A549 (cell line): ENCODE data around the gene EFCAB8. TPM values are rescaled to one million over a fixed set of nuclear protein-coding genes. Genes with fewer than 3 reads are reported as not detected.

Experiments used
- ATAC-seq, 2 experiments: fragments of 200-7000 bp in 1 of 2; fragments of >200 bp in 1 of 2; cut with Nextera tagmentation in 1 of 2; cut with Tn5 transposase in 1 of 2; 3 replicates each; pipeline versions ENCODE4 v1.8.0 to v1.9.1; 2018 to 2020; ENCODE audit warnings: mild to moderate bottlenecking in 1 of 2, moderate library complexity in 1 of 2
- CTCF ChIA-PET: fragments of 300-600 bp; sonication (Branson Sonifier 250); formaldehyde crosslinking; extraction: SDS; loops from one replicate; lab custom pipeline; 2021; ENCODE audit warnings: antibody characterized with exemption, inconsistent platforms; lab: Yijun Ruan, JAX
- POLR2A ChIA-PET: fragments of 350-600 bp; formaldehyde crosslinking; extraction: SDS; loops from one replicate; lab custom pipeline; 2021; ENCODE audit warnings: antibody characterized with exemption, inconsistent platforms; lab: Yijun Ruan, JAX
- DNase-seq, 2 experiments: peaks; one replicate each; pipeline versions ENCODE4 v3.0.0 to v3.0.0-alpha.2; 2011 to 2016; ENCODE audit warnings: low read depth in 1 of 2, low spot score in 1 of 2
- FAIRE-seq: peaks from 2 replicates; lab custom pipeline; 2011; peaks lifted over from hg19 to GRCh38; lab: Jason Lieb, UNC
- H3K27ac ChIP-seq, 2 experiments: fragments of >200 bp; sonication (Bioruptor Twin); formaldehyde crosslinking; 3 replicates each; pipeline ENCODE4 v1.5.1; 2016 to 2017
- H3K4me1 ChIP-seq: fragments of >200 bp; sonication (Bioruptor Twin); formaldehyde crosslinking; 3 replicates; pipeline ENCODE4 v1.6.1; 2016
- H3K4me2 ChIP-seq: fragments of >200 bp; sonication (Bioruptor Twin); formaldehyde crosslinking; 3 replicates; pipeline ENCODE4 v1.6.1; 2016
- H3K4me3 ChIP-seq: fragments of >200 bp; sonication (Bioruptor Twin); formaldehyde crosslinking; 3 replicates; pipeline ENCODE4 v1.5.1; 2016
- H3K9me3 ChIP-seq: fragments of >200 bp; sonication (Bioruptor Twin); formaldehyde crosslinking; 3 replicates; pipeline ENCODE4 v1.6.1; 2016
- BHLHE40 ChIP-seq: IDR thresholded peaks from 2 replicates; pipeline ENCODE4 v1.6.1; 2012; ENCODE audit warnings: low read depth, low read length, inconsistent platforms
- CEBPB ChIP-seq, 2 experiments: fragments of >200 bp in 1 of 2; sonication (Bioruptor Twin) in 1 of 2; formaldehyde crosslinking in 1 of 2; IDR thresholded peaks; 2 replicates each; pipeline ENCODE4 v1.6.1; 2012 to 2016
- CHD2 ChIP-seq: fragments of 150-350 bp; IDR thresholded peaks from 2 replicates; pipeline ENCODE4 v1.6.1; 2014; ENCODE audit warnings: low read length; ENCODE audit not compliant: partially characterized antibody
- EHMT2 ChIP-seq: fragments of 200-600 bp; sonication (generic); IDR thresholded peaks from 2 replicates; pipeline ENCODE4 v1.6.1; 2016; ENCODE audit warnings: antibody characterized with exemption, low read depth, mild to moderate bottlenecking, moderate library complexity
- ESRRA ChIP-seq: fragments of 150-350 bp; IDR thresholded peaks from 2 replicates; pipeline ENCODE4 v1.6.1; 2014; ENCODE audit warnings: mild to moderate bottlenecking, low read length, borderline replicate concordance
- FOSB ChIP-seq: fragments of 250-450 bp; sonication (Bioruptor Pico); IDR thresholded peaks from 2 replicates; pipeline ENCODE4 v1.5.0; 2020; ENCODE audit warnings: mild to moderate bottlenecking, moderate library complexity
- HDAC2 ChIP-seq: fragments of 200-600 bp; sonication (generic); IDR thresholded peaks from 2 replicates; pipeline ENCODE4 v1.6.1; 2016
- HOXA7 ChIP-seq: fragments of 250-450 bp; sonication (Bioruptor Pico); IDR thresholded peaks from 2 replicates; pipeline ENCODE4 v1.5.0; 2020; ENCODE audit warnings: mild to moderate bottlenecking, moderate library complexity
- HOXB5 ChIP-seq: fragments of 250-450 bp; sonication (Bioruptor Pico); IDR thresholded peaks from 2 replicates; pipeline ENCODE4 v1.5.0; 2020; ENCODE audit warnings: mild to moderate bottlenecking, moderate library complexity
- JUN ChIP-seq, 2 experiments: fragments of >200 bp; sonication (Bioruptor Twin); formaldehyde crosslinking; IDR thresholded peaks; 2 replicates in 1 of 2; 3 replicates in 1 of 2; pipeline ENCODE4 v1.6.1; 2016 to 2017
- JUNB ChIP-seq: fragments of >200 bp; sonication (Bioruptor Twin); formaldehyde crosslinking; IDR thresholded peaks from 2 replicates; pipeline ENCODE4 v1.6.1; 2016
- MAZ ChIP-seq: fragments of 150-350 bp; IDR thresholded peaks from 2 replicates; pipeline ENCODE4 v1.6.1; 2014; ENCODE audit warnings: antibody characterized with exemption, low read depth, low read length, borderline replicate concordance
- NPAS2 ChIP-seq: fragments of 250-450 bp; sonication (Bioruptor Pico); IDR thresholded peaks from 2 replicates; pipeline ENCODE4 v1.8.0; 2022; ENCODE audit warnings: mild to moderate bottlenecking, moderate library complexity, borderline replicate concordance
- POLR2A ChIP-seq: IDR thresholded peaks from 2 replicates; pipeline ENCODE4 v1.6.1; 2012; ENCODE audit warnings: mild to moderate bottlenecking, low read length
- RAD21 ChIP-seq, 2 experiments: fragments of >200 bp in 1 of 2; sonication (Bioruptor Twin) in 1 of 2; formaldehyde crosslinking in 1 of 2; IDR thresholded peaks in 1 of 2; conservative IDR thresholded peaks in 1 of 2; 2 replicates in 1 of 2; 3 replicates in 1 of 2; pipeline ENCODE4 v1.6.1; 2012 to 2018; ENCODE audit warnings: inconsistent platforms in 1 of 2
- RARB ChIP-seq: fragments of 250-450 bp; sonication (Bioruptor Pico); IDR thresholded peaks from 2 replicates; pipeline ENCODE4 v1.8.0; 2021; ENCODE audit warnings: mild to moderate bottlenecking, moderate library complexity
- RNF2 ChIP-seq: fragments of 200-600 bp; sonication (generic); IDR thresholded peaks from 2 replicates; pipeline ENCODE4 v1.6.1; 2016; ENCODE audit warnings: low read depth, mild to moderate bottlenecking, antibody characterized with exemption, moderate library complexity, borderline replicate concordance
- SREBF2 ChIP-seq: fragments of 450-650 bp; IDR thresholded peaks from 2 replicates; pipeline ENCODE4 v1.6.1; 2014; ENCODE audit warnings: mild to moderate bottlenecking, moderate library complexity
- TP53 ChIP-seq: fragments of 250-450 bp; sonication (Bioruptor Pico); IDR thresholded peaks from 2 replicates; pipeline ENCODE4 v1.5.0; 2021; ENCODE audit warnings: mild to moderate bottlenecking, moderate library complexity
- ZC3H11A ChIP-seq: fragments of 450-650 bp; IDR thresholded peaks from 2 replicates; pipeline ENCODE4 v1.6.1; 2014; ENCODE audit warnings: antibody characterized with exemption, mild to moderate bottlenecking
- ZFP36 ChIP-seq: fragments of 450-650 bp; IDR thresholded peaks from 2 replicates; pipeline ENCODE4 v1.6.1; 2014; ENCODE audit warnings: borderline replicate concordance; ENCODE audit not compliant: partially characterized antibody
- ZSCAN20 ChIP-seq: fragments of 250-450 bp; sonication (Bioruptor Pico); IDR thresholded peaks from 2 replicates; pipeline ENCODE4 v1.8.0; 2022; ENCODE audit warnings: mild to moderate bottlenecking, moderate library complexity
- WGBS: methylation state at CpG from one replicate; pipeline ENCODE4 v1.1.6; 2017; ENCODE audit errors: missing lambda C conversion rate; 5-methylcytosine and 5-hydroxymethylcytosine counted together
- polyA plus RNA-seq, 4 experiments: library from polyadenylated mRNA; depleted of rRNA in 3 of 4; stranded (reverse); fragments of >200 nt; fragmentation: RNase III in 1 of 4; extraction: RNeasy Plus Mini Kit Qiagen cat#74134 plus additional on column Dnase treatment in 1 of 4; gene quantifications; 2 replicates in 3 of 4; 3 replicates in 1 of 4; pipeline ENCODE4 v1.2.3, GENCODE V29; 2011 to 2017
- TF ChIP-seq, protein P1 (sequence below): IDR thresholded peaks from 2 replicates; pipeline ENCODE4 v1.6.1; 2012; ENCODE audit warnings: low read depth, borderline replicate concordance
- TF ChIP-seq, protein P2 (sequence below): fragments of 450-650 bp; IDR thresholded peaks from 2 replicates; pipeline ENCODE4 v1.6.1; 2014; ENCODE audit warnings: antibody characterized with exemption
- TF ChIP-seq, protein P3 (sequence below): IDR thresholded peaks from 2 replicates; pipeline ENCODE4 v1.6.1; 2012
- TF ChIP-seq, protein P4 (sequence below): IDR thresholded peaks from 2 replicates; pipeline ENCODE4 v1.6.1; 2012

EFCAB8 gene
- polyA plus RNA-seq, 2 of the 4 experiments (the other 2 are of a cell fraction): not detected

DNA sequence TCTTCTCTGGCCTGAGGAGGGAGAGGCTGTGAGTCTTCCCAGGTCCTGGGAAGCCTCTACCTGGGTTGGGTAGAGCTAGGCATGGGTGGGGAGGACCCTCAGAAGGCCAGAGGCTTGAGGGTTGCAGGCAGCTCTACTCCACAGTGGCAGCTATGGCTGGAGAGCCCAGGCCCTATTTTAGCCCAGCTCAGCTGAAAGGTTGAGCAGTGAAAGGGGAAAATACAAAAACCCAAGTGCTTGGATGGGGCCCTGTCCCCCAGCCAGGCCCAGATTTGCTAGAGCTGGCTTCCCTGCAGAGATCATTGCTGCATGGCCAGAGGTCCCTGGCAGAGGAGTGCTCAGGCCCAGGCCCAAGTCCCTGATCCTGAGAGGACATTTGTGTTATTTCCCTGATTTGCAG, 99.9 kb downstream of the EFCAB8 start:
- H3K4me1 ChIP-seq: no peaks in the 10 kb centered on the region
- TF ChIP-seq POLR2A (no peak), CHD2 (no peak), ZFP36 (no peak), HDAC2 (no peak), TP53 (CRISPR knock-in tag) (no peak), RARB (CRISPR knock-in tag) (no peak), EHMT2 (no peak), JUN (IDR thresholded peaks at IDR 0.05) (no peak), HOXB5 (no peak), BHLHE40 (no peak), ZSCAN20 (CRISPR knock-in tag) (no peak), FOSB (CRISPR knock-in tag) (no peak), HOXA7 (CRISPR knock-in tag) (no peak), NPAS2 (CRISPR knock-in tag) (no peak), ESRRA (no peak), RAD21 (conservative IDR thresholded peaks at IDR 0.05 in 1 of 2, IDR thresholded peaks at IDR 0.05 in 1 of 2) (no peak)
- TF ChIP-seq, protein P1, sequence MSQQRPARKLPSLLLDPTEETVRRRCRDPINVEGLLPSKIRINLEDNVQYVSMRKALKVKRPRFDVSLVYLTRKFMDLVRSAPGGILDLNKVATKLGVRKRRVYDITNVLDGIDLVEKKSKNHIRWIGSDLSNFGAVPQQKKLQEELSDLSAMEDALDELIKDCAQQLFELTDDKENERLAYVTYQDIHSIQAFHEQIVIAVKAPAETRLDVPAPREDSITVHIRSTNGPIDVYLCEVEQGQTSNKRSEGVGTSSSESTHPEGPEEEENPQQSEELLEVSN: no peak
- TF ChIP-seq, protein P2, sequence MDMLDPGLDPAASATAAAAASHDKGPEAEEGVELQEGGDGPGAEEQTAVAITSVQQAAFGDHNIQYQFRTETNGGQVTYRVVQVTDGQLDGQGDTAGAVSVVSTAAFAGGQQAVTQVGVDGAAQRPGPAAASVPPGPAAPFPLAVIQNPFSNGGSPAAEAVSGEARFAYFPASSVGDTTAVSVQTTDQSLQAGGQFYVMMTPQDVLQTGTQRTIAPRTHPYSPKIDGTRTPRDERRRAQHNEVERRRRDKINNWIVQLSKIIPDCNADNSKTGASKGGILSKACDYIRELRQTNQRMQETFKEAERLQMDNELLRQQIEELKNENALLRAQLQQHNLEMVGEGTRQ: no peak
- TF ChIP-seq, protein P3, sequence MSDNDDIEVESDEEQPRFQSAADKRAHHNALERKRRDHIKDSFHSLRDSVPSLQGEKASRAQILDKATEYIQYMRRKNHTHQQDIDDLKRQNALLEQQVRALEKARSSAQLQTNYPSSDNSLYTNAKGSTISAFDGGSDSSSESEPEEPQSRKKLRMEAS: no peak
- DNase-seq (no peak), ATAC-seq (no peak), FAIRE-seq (no peak)
- no peak overlapping the region for H3K4me3 ChIP-seq
- POLR2A ChIA-PET: no interaction called here
- peaks cover 42% of the 10 kb centered on the region for H3K9me3 ChIP-seq
- CTCF ChIA-PET: interaction anchor here (1.2 kb wide), 1 partner anchor 13 kb away, joined by 4 read pairs; no protein-coding TSS in a partner anchor
- H3K27ac ChIP-seq: no peak overlapping the region
- no peak overlapping the region for H3K4me2 ChIP-seq

DNA sequence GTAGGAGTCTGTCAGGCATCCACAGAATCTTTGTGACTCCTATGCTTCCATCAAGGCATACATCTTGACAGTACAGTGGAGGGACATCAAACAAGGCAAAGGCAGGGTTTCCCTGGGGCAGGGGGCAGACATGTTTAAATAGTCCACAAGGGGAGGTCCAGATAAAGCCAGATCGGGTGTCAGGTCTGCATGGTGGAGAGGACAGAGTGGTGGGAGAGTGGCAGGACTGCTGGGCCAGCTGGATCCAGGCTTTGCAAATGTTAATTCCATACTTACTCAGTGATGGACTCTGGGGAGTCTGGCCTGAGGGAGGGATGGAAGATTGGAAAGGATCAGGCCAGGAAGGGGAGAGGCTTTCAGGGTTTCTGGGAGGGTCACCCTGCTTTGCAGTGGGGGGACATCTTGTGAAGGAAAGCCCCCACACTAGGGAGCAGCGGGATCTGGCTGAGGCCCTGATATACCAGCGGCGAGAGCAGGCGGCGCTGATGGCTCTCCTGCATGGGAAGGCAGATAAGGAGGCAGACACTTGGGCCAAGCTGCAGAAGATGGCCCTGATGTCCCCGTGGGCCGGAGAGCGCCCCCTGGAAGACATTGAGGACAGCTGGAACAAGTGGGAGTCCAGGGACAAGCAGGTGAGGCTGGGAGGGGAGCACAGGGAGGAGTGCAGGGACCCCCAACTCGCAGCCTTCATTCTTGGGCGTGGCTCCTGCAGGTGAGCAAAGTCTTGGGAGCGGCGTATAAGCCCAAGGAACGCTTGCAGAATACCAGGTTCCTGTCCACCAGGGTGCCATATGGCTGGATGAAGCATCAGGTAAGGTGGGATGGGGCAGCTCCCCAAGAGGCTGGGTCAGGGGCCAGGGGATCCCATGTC, 100.9 kb downstream of the EFCAB8 start:
- Histone ChIP-seq H3K4me2 (no peak overlapping the region), H3K9me3 (peaks cover 32% of the 10 kb centered on the region), H3K4me1 (no peaks in the 10 kb centered on the region), H3K4me3 (no peak overlapping the region), H3K27ac (no peak overlapping the region)
- ChIA-PET POLR2A (no interaction called here), CTCF (no interaction called here)
- TF ChIP-seq, protein P4, sequence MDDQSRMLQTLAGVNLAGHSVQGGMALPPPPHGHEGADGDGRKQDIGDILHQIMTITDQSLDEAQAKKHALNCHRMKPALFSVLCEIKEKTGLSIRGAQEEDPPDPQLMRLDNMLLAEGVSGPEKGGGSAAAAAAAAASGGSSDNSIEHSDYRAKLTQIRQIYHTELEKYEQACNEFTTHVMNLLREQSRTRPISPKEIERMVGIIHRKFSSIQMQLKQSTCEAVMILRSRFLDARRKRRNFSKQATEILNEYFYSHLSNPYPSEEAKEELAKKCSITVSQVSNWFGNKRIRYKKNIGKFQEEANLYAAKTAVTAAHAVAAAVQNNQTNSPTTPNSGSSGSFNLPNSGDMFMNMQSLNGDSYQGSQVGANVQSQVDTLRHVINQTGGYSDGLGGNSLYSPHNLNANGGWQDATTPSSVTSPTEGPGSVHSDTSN: no peak
- TF ChIP-seq HDAC2 (no peak), RNF2 (no peak)
- FAIRE-seq (no peak), DNase-seq (no peak), ATAC-seq (no peak)
- 56% methylated on average over 11 of the region's 14 CpGs for WGBS

DNA sequence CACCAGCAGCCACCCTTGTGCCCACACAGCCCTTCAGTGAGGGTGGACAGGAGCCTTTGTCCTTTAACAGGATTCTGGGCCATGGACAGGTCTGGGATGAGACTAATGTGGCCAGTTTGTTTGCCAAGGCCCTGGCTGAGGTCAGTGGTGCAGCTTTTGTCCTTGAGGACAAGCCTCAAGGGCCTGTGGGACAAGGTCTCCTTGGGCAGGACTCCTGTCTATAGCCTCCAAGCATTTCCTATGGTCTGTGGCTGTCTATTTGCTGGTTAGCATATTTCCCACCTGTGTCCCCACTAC, 101.4 kb downstream of the EFCAB8 start:
- POLR2A ChIA-PET: no interaction called here
- H3K27ac ChIP-seq: no peak overlapping the region
- no peak for ATAC-seq
- no peak overlapping the region for H3K4me3 ChIP-seq
- no peak for FAIRE-seq
- no peak for DNase-seq
- peaks cover 29% of the 10 kb centered on the region for H3K9me3 ChIP-seq
- TF ChIP-seq ZC3H11A (no peak), HOXA7 (CRISPR knock-in tag) (no peak), SREBF2 (no peak), CEBPB (IDR thresholded peaks at IDR 0.05) (no peak), MAZ (no peak), EHMT2 (no peak), RNF2 (no peak), JUNB (no peak), NPAS2 (CRISPR knock-in tag) (no peak)
- TF ChIP-seq, protein P3: no peak
- TF ChIP-seq, all 56 proteins: peak for 0
- CTCF ChIA-PET: no interaction called here
- no peak overlapping the region for H3K4me2 ChIP-seq
- H3K4me1 ChIP-seq: no peaks in the 10 kb centered on the region
